ENCODE data around the gene KRT6B.
"Not testable (repeated sequence)": the region's sequence is repeated elsewhere in the genome, so short reads cannot be mapped to it uniquely, and the experiment has no call there.

The KRT6B gene

DNA sequence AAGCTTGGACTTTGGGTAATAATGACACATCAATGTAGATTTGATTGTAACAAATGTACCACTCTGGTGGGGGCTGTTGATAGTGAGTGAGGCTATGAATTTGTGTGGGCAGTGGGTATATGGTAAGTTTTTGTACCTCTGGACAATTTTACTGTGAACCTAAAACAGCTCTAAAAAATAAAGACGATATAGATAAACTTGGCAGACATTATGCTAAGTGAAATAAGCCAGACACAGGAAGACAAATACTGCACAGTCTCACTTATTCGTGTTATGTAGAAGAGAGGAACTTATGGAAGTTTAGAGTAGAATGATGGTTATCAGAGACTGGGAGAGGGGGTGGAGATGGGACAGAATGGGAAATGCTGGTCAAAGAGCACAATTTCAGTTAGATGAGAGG, 13.0 kb upstream of the KRT6B start:
- DNase-seq, result no peak

GRCh38 chr12:52461693-52462092, 9.7 kb upstream of the KRT6B start:
- DNase-seq, result no peak

DNA sequence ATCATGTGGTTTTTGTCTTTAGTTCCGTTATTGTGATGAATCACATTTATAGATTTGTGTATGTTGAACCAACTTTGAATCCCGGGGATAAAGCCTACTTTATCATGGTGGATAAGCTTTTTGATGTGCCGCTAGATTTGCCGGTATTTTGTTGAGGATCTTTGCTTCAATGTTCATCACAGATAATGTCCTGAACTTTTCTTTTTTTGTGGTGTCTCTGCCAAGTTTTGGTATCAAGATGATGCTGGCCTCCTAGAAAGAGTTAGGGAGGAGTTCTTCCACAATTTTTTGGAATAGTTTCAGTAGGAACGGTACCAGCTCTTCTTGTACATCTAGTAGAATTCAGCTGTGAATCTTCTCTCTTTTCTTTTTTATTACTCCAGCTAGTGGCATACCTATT, 6.9 kb upstream of the KRT6B start:
- no peak for DNase-seq

DNA sequence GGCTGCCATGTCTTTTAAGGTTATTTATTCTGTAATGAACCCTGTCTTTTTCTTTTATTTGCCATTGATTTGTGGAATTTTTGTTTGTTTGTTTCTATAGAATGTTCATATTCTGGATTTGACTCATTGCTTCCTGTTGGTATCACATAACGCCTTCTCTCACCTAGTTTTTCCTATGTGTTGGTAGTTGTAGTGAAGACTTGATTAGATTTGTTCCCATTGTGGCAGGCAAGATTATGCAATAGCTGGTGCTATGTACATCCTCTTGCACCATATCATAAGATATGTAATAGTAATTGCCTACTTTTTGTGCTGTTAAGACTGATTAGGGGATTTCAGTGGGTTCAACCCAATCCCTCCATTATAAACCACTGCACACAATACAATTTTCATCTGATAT, 3.9 kb upstream of the KRT6B start:
- no peak for DNase-seq

GRCh38 chr12:52454411-52455201, 2.7 kb upstream of the KRT6B start:
- peak; percentile 46 for DNase-seq

DNA sequence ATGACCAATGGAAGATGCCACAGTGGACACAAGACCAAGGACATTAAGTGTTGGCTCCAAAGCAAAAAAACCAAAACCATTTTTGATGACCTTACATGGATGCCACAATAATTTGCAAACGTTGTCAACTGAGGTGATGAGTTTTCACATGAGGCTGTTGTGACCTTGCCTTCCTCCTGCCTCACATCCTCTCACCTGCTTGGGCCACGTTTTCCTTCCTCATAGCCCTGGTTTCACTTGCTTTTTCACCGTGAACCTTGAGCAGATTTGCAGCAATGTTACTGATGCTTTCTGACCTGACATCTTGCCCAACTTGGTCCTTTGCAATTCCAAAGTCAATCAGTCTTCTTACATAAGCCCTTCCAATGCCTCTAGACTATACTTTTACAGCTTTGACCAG, 3.7 kb downstream of the KRT6B start:
- DNase-seq, result no peak

DNA sequence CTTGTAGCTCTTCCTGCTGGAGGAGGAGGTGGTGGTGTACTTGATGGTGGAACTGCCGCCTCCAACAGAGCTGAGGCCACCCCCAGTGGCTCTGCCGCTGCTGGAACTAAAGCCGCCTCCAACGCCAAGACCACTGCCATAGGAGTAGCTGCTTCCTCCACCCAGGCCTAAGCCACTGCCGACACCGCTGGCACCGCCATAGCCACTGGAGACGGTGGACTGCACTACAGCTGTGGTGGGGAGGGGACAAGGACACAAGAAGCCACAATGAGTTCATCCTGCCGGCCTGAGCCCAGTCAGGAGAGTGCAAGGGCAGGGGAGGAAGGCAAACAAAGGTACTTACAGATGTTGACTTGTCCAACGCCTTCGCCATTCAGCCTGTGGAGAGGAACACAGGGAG, 4.8 kb downstream of the KRT6B start:
- DNase-seq, result not testable (repeated sequence)

DNA sequence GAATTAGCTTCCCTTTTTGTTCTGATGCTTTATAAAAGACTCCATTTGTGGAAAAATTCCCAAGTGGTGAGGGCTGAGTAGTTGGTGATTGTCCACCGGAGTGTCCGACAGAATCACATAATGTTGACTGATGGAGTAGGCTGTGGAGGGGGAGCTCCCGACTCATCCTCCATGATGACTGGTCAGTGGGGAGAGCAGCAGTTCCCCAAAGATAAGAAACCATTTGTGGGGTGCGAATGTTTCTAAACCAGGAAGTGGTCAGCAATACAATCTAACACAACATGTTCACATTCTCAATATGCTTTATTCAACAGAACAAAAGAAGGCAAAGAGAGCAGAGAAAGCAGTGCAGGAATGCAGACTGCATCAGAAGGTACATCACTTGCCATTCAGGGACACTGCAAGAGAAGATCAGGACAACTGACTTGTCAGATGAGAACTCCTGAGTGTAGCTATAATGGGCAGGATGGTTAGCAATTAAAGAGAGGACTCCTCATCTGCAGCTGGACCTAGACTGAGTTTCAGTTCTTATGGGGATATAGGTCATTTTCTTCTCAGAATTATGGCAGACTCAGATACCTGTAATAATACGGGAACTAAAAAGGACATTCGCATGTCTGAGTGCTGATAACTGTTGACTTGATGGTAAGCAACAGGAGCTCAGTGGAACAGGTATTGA, 5.4 kb downstream of the KRT6B start:
- no peak for DNase-seq

DNA sequence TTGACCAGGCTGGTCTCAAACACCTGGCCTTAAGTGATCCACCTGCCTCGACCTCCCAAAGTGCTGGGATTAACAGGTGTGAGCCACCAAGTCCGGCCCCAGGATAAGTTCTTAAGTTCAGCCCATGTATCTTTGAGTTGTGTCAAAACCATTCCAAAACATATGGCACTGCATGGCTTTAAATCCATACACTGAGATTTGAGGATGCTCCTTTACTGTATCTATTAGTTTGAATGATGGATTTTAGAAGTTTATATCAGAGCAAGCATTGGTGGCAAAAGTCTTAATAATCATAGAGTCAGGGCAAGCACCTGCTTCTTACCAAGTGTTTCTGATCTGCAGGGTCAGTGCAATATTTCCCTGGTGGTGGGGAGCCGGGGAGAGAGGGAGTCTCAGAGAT, 6.1 kb downstream of the KRT6B start:
- DNase-seq, result no peak

- no peak for DNase-seq
Observed at GRCh38 chr12:52444647-52445595, 7.0 kb downstream of the KRT6B start.

GRCh38 chr12:52443966-52444365, 8.0 kb downstream of the KRT6B start:
- DNase-seq, result no peak

- no peak for DNase-seq
Observed at GRCh38 chr12:52442600-52443061, 9.3 kb downstream of the KRT6B start.

- DNase-seq, result no peak
Observed at GRCh38 chr12:52441320-52441911, 10.5 kb downstream of the KRT6B start.

DNA sequence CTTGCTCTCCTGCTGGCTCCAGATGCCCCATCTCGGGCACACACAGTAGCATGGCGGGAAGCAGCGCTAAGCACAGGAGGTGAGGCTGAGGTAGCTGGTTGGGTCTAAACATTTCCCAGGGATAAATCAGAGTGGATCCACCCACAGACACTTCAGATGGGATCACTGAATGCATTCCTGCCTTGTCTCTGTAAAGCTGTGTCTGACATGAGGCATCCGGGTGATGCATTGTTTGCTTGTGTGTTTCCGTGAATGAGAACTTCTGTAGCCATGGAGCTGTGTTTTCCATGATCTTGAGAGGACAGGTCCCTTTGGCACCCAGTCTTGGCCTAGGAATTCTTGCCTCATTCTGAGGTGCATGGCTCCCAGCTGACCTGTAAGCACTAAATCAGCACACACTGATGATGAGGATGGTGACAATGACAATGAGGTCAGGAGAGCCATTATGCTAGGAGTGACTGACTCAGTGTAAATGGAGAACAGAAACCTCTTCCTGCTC, 11.1 kb downstream of the KRT6B start:
- DNase-seq, result no peak

DNA sequence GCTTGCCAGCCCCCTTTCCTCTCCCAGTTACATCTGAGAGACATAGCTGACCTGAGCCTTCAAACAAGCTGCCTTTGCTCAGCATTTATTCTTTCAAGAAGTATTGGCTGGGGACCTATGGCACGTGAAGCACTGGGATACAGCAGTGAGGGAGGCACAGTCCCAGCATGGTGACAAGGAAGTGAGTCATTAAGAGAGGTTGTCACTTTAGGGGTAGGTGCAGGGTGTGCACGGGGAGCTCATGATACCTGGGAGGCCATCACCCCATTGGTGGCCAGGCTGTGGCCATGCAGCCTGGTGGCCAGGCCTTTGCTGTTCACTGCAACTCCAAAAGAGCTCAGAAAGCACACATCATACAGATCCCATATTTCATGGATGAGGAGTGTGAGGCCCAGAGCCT, 12.1 kb downstream of the KRT6B start:
- no peak for DNase-seq

GRCh38 chr12:52439420-52439819, 12.5 kb downstream of the KRT6B start:
- DNase-seq, result no peak

- DNase-seq, result no peak
Observed at GRCh38 chr12:52438305-52439301, 13.3 kb downstream of the KRT6B start.

DNA sequence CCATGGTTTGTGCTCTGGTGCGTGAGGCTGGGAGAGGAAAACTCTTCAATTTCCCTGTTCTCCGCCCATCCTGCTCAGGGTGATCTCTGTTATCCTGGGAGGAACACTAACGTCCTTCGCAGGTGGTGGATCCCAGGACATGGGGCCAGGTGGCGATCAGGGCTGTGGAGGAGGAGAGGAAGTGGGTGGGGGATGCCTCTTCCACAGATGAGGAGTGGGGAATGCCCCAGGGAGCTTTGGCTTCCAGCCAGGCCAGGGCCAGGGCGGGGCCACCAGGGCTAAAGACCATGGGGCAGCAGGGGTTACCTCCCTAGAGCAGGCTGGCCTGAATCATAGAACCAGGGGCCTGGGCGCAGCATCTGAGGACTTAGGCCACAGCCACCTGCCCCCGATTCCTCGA, 14.4 kb downstream of the KRT6B start:
- no peak for DNase-seq

GRCh38 chr12:52436828-52437474, 15.0 kb downstream of the KRT6B start:
- no peak for DNase-seq

GRCh38 chr12:52436000-52436827, 15.7 kb downstream of the KRT6B start:
- DNase-seq, result no peak

Measured in NCI-H748 treated with DMSO at 0.1 percent for 48 hours (cell line).